ENCODE results near the gene DNAI2.

DNA sequence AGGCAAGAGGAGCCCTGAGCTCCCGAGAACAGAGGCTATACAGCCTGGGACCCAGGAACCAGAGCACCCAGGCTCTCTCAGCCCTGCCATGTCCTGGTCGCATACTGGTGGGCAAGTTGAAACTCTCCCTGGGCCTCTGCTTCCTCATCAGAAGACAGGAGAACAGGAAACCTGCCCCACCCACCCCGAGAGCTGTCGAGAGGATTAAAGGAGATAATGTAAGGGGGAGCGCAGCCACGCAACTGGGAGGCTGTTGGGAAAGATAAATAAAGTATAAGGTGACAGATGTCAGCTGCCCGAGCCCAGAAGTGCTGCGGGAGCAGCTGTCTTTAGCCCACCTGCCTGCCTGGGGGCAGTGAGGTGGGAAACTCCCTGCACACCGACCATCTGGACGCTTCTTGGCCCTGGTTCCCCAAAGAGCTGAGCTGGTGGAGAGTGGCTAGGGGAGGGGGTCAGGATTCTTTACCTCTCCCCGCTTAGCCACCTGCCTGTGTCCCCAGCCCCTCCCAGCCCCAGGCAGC, 58.8 kb downstream of the DNAI2 start:
- TF ChIP-seq SMC3 (conservative IDR thresholded peaks at IDR 0.05; ENCODE audit: poor library complexity) (no peak), TAF1 (IDR thresholded peaks at IDR 0.05; ENCODE audit: low read depth) (no peak), EZH2 (IDR thresholded peaks at IDR 0.05; ENCODE audit: borderline replicate concordance, insufficient read depth, low read length, poor library complexity, severe bottlenecking) (no peak), POLR2AphosphoS5 (IDR thresholded peaks at IDR 0.05) (no peak), EP300 (conservative IDR thresholded peaks at IDR 0.05; ENCODE audit: poor library complexity, severe bottlenecking) (no peak)
- TF ChIP-seq, protein P1, sequence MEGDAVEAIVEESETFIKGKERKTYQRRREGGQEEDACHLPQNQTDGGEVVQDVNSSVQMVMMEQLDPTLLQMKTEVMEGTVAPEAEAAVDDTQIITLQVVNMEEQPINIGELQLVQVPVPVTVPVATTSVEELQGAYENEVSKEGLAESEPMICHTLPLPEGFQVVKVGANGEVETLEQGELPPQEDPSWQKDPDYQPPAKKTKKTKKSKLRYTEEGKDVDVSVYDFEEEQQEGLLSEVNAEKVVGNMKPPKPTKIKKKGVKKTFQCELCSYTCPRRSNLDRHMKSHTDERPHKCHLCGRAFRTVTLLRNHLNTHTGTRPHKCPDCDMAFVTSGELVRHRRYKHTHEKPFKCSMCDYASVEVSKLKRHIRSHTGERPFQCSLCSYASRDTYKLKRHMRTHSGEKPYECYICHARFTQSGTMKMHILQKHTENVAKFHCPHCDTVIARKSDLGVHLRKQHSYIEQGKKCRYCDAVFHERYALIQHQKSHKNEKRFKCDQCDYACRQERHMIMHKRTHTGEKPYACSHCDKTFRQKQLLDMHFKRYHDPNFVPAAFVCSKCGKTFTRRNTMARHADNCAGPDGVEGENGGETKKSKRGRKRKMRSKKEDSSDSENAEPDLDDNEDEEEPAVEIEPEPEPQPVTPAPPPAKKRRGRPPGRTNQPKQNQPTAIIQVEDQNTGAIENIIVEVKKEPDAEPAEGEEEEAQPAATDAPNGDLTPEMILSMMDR (IDR thresholded peaks at IDR 0.05; ENCODE audit: poor library complexity, severe bottlenecking) = no peak

Data from neural cell (in vitro differentiated cells).